GM18873 (cell line): Measurements from ENCODE around the gene SLC1A1.
A peak's percentile ranks its signal among the peaks of the same experiment; 100 is the strongest.

Experiments used
- ATAC-seq: cut with Tn5 transposase; IDR thresholded peaks from one replicate; pipeline ENCODE4 v1.9.1; 2021; ENCODE audit warnings: mild to moderate bottlenecking, moderate library complexity, moderate number of reproducible peaks; ENCODE audit not compliant: unreplicated experiment, low FRiP score

SLC1A1 gene

DNA sequence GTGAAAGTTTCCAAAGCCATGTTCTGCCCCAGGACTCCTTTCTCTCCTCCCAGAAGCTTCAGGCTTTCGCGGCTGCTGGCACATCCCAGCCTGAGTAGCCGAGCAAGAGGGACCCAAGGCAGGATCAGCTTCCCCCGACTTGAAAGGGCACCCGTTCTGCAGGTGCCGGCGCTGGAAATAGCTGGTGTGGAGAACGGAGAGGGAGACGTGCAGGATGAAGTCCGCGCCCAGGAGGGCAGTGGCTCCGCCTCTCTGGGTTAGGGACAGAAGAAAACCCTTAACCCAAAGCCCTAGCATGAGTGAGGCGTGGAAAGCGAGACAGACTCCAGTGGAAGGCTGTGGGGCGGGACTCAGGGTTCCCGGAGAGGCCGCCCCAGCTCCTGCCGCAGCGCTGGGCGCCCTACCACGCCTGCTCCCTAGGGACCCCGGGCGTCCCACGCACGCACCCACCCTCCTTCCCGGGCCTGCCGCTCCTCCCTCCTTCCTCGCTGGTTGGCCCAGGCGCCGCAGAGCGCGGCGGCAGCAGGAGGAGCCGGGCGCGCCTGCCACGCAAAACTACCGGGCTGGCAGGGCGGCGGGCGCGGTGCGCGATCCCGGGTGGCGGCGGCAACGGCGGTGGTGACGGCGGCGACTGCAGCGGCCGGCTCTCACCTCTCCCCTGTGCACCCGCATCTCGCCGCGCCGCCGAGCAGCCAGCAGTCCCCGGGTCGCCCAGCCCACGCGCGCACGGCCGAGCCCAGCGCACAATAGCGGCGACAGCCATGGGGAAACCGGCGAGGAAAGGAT lies at the start of gene SLC1A1:
Gene SLC1A1 (plus strand): TSS at position 550 of the 786 bp plus-strand sequence. CDS start 212 bp downstream, at position 762.
- peak; percentile 65 for ATAC-seq

DNA sequence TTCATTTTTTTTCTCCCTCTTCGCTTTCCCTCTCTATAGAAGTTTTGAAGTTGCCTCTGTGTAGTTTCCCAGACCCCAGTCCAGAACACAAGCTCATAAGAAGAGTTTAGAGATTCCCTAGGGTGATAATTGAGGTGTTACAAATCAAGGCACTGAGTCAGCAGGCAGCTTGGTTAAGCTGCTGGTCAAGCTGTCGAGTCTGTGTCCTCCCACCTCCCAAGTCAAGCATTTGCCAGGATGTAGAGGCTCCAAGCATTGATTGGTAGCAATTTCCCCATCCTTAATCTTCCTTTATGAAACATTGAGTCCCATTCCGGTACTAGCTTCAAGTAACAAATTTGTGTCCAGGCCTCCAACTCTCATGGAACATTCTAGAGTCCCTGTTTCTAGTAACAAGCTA lies 47.5 kb upstream of the SLC1A1 start:
- no peak for ATAC-seq

DNA sequence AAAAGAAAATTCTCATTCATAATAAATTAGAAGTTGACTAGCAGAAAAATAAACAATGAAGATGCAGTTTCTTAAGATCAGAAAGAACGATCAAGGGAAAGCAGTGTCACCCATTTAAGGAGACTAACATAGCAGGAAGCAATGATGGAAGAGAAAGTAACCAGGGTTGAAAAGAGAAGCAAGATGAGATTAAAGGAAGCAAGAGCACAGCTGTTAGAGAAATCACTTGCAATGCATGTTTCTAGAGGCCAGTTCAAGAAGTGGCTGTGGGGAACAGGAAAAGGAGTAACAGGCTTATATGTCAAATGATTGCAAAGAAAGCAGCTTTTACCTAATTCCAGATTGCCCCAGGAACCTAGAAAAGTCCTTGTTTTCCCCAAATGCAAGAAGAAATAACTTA lies 46.8 kb upstream of the SLC1A1 start:
- no peak for ATAC-seq

DNA sequence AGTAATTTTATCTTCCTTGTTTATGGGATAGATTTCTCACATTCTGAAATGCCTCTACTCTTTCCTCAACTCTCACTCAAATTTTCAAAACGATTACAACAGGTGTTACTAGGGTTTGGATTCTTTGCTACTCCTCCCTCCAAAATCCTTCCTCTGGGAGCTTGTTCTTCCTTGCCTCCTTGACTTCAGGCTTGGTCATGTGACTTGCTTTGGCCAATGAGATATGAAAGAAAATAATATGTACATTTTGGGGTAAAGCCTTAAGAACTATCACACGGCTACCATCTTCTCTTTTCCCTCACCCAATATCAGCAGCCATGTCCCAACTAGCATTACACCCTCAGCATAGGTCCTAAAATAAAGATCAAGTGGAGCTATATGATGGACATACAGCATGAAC lies 28.8 kb upstream of the SLC1A1 start:
- ATAC-seq, result no peak

DNA sequence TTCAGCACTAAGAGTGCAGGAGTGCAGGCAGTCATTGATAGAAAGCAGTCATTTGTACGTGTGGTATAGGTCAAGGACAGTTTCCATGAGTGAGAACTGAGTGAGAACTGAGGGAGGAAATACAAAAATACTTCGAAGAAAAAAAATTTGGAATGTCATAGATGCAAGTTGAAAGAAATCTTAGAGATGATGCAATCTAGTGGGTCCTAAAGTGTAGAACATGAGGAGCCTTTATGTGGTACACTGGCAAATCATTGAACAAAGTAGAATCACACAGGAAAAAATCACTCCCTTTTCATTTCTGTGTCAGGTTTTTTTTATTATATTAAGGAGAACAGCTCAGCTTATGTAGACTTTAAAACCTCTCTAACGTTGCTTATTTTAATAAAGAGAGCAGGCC lies 26.4 kb upstream of the SLC1A1 start:
- ATAC-seq, result no peak

DNA sequence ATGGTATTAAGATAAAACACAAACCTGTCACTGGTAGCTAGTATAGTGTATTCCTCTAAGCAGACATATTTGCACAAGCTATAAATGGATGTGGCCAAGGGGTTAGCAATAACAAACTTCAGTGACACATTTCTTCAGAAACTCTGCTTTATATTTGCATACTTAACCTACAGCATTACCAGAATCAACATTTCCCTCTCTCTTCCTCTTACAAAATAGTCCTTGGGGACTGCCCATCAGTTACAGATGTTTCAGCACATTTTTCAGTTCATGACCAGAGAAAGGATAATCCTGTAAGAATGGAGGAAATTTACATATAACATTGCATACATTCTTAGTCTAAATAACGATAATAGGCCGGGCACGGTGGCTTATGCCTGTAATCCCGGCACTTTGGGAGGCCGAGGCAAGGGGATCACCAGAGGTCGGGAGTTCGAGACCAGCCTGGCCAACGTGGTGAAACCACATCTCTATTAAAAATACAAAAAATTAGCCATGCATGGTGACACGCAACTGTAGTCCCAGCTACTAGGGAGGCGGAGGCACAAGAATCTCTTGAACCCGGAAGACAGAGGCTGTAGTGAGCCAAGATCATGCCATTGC lies 25.3 kb upstream of the SLC1A1 start:
- peak; percentile 96 for ATAC-seq

DNA sequence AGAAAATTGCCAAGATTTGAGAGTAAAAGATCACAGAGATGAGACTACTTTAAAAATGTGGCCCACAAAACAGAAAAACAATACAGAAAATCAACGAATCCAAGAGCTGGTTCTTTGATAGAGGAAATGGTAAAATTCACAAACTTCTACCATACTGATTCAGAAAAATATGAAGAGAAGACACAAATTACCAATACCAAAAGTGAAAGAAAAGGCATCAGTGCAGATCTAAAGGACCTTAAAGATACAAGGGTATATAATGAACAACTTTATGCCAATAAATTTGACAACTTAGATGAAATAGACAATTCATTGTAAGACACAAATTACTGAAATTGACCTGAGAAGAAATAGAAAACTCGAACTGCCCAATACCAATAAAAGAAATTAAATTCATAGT lies 24.4 kb upstream of the SLC1A1 start:
- ATAC-seq, result no peak

DNA sequence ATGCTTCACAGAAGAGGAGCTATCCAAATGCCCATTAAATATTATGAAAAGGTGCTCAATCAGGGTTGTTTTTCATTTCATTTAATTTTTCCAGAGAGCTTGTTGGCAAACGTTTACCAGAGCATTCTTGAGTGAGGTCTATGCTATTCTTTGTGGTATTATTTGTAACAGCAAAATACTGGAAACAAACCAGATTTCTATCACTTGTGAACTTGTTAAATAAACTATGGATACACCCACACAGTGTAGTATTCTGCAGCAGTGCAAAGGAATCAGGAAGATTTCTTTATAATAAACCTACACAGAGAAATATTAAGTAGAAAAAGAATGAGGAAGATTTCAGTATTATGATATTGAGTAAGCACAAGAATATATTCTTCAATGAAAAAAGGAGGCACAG lies 15.0 kb upstream of the SLC1A1 start:
- ATAC-seq, result no peak

DNA sequence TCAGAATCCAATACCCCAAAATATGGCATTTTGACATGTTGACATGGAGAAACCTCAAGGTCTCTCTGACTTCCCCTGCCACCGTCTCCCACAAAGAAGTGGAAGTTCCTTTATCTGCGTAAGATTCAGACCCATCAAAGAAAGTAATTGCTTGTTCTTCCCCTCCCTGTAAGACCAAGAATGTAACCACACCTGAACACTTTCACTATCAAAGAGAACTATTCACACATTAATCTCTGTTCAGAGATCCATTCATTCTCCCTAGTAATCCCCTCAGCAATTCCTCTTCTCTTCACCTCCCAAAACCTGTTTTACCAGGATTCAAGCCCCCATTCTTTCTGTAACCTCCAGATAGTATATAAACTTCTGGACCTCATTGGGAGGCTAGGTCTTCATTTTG lies 4.1 kb upstream of the SLC1A1 start:
- no peak for ATAC-seq

DNA sequence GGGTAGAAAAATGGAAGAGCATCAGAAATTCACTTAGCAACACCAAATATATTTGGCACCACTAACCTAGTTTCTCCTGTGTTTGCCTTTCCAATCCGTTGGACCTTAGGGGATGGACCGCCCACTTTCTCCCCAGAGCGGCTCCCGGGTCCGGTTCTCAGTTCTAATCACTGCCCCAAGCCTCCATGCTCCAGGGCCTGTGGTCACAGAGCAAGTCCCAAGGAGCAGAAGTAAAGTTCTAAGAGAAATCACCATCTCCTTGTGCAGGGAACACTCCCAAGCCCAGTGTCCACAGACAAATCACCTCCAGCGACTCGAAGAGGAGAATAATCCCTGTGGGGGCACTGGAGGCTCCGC lies 728 bp upstream of the SLC1A1 start:
- ATAC-seq, result no peak

DNA sequence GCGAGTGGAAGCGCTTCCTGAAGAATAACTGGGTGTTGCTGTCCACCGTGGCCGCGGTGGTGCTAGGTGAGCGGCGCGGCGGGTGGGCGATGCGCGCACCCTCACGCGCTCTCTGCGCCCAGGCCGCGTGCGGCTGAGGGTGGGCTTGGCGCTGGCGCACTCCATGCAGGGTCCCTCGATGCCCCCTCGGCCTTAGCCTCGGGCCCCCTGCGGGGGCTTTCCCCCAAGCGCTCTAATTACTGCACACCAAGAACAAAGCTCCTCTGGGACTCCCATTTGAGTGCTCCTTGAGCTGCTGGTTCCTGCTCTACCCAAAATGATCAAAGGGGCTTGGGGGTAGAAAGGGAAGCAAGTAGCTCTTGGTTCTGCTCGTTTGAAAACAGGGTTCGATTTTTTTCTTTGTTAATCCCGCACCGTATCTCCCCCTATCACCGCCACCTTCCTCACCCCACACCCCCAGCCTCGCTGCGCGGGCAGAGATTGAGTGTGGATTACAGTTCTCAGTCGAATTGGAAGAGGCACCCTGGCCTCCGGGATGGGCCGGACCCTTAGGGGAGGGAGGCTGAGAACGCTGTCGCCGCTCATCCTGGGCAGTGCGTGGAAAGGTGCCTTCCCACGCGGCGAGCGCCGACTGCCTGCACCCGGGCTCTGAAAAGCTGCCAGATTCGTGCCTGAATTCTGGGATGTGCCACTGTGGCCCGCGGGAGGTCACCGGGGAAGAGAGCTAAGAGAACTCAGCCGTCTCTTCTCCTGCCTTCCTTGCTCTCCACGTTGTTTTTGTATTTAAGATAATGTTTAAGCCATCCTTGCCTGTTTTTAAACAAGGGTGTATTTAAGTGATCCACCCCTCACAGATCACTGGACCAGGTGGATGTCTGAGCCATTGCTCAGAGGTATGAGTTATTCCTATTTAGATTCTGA lies 697 bp downstream of the SLC1A1 start:
- no peak for ATAC-seq

DNA sequence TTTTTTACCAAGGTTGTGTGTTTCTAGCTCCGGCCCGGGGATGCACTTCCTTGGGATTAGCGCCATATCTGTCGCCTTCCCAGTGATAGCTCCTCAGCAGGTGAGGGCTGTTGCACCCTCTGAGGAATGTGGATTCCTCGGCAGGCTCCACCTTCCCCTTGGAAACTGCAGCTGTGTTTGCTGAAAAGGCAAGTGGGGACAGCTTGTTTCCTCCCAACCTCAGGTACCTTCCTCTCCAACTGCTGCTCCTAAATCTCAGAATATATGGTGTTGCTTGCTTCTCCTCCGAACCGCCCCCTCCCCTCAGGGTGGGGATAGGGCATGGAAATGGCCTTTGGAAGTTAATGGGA lies 1.3 kb downstream of the SLC1A1 start:
- no peak for ATAC-seq

DNA sequence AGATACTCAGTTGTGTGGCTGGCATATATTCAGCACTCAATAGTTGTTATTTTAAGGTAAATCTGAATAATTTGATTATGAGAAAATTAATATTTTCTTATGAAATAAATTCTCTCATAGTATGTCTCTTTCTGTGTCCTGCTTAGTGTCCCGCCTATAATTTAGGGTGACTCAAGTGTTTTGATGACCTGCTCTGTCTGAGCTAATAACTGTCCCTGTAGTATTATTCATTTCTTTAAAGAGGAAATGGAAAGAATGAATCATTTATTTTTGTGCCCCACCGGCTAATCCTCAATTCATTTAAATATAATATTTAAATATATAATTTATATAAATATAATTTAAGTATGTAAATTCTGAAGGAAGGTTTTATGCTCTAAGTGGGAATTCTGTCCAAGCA lies 4.1 kb downstream of the SLC1A1 start:
- no peak for ATAC-seq

DNA sequence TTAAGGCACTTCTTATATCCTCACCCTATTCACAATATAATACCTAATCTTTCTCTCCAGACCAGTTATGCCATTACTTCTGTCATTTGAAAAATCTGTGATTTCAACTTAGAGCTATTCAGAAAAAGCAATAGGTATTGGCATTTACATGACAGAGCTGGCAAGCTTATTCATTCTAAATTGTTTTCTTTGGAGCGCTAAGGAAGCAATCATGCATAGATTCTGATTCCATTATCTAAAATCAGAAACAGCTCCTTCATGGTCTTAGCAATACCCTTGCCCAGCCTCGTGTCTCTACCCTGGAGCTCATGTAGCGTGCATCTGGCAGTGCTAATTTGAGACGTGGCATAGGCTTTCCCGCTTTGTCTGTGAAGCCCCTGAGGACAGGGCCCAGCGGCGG lies 4.5 kb downstream of the SLC1A1 start:
- ATAC-seq, result no peak

DNA sequence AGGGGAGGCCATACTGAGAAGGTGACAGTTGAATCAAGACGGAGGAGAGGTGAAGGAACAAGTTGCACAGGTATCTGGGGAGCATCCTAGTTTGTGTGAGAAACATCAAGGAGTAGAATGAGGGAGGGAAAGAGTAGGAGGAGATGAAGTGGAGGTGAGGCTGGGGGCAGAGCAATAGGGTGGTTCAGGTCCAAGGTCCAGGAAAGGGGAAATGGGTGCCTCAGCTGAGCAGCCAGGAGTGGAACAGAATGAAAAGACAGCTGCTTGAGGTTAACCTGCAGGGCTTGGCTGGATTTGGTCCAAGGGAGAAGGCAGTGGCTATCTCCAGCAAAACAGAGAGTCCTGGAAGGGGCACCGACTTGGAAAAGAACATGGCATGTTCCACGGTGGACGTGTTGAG lies 5.3 kb downstream of the SLC1A1 start:
- ATAC-seq, result no peak

DNA sequence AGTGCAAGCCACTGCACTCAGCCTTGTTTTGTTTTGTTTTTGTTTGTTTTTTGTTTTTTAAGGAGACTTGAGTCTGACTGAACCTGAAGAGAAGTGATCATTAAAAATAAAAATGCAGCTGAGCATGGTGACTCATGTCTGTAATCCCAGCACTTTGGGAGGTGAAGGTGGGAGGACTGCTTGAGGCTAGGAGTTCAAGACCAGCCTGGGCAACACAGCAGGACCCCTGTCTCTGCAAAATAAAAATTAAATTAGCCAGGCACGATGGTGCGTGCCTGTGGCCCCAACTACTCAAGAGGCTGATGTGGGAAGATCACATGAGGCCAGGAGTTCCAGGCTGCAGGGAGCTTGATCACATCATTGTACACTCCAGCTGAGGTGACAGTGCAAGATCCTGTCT lies 6.2 kb downstream of the SLC1A1 start:
- no peak for ATAC-seq

DNA sequence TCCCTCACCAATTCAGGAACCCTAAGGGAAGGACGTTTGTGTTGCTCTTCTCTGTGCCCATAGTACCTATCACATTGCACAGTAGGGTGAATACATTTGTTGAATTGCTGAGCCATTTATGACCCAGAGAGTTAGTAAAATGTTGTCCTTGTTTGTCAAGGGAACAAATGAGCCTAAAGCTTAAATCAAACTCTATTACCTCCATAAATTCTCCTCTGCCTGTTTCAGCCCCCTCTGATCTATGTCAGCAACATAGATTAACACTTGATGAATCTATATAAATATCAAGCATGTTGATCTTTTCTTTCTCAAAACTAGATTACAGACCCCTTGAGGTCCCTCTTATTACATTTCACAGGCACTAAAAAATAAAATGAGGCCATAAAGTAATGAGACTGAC lies 7.1 kb downstream of the SLC1A1 start:
- no peak for ATAC-seq

DNA sequence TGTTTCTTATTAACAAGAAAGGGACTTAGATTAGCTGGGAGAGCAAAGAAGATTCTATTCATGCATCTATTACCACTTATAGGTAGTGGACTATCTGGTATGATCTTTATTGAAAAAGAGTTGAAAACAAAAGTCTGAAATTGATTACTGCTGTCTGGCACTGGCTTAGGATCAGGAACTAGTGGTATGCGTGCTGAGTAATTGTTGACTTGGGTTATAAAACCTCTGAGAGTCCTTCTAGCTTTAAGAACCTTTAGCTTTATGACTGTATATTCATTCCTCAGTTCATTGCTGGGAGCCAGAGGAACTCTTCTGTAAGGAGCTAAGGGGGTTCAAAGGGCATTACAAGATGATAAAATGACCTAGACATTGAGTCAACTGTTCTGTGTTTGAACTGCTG lies 7.6 kb downstream of the SLC1A1 start:
- ATAC-seq, result no peak

DNA sequence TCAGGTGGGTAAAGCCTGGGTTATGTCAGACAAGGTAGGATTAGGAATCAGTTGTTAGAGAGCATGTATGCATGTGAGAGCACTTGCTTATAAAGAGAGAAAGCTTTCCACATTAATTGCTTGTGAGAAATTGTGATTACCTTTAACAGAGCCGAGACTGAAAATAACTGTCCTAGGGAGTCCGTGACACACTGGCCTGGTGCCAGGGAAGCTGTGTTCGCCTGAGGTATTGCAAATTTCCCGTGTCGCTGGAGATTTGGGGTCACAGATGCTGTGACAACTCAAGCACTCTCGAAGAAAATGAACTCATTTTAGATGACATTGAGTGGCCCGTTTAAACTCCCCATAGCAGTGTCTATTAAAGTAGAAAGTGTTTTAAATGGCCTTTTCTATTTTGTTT lies 9.6 kb downstream of the SLC1A1 start:
- no peak for ATAC-seq

DNA sequence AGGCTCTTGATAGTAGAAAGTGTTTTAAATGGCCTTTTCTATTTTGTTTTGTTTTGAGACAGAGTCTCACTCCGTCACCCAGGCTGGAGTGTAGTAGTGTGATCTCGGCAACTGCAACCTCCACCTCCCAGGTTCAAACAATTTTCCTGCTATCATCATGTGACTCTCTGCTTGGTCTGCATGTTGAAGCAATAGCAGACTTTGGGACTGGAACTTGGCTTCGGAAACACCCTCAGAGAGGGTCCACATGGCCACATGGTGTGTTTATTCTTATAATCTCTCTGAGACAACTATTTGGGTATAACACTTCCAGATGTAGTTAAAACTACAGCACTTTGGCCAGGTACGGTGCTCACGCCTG lies 10.9 kb downstream of the SLC1A1 start:
- ATAC-seq, result no peak

DNA sequence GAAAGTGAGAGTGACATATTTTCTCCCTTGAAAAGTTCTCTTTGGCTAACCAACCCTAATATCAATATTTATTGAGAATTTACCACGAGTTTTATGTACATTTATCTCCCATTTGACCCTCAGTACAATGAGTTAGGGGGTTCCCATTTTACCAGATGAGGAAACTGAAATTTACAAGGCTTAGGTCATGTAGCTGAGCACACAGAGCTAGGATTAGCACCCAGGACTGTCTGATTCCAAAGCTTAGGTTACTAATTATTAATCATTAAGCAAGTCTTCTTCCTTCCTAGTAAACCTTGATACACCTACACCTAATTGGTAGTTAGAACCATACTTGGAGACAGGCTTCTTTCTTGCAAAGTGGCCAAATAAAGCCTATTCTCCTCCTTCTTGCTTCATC lies 12.2 kb downstream of the SLC1A1 start:
- ATAC-seq, result no peak

DNA sequence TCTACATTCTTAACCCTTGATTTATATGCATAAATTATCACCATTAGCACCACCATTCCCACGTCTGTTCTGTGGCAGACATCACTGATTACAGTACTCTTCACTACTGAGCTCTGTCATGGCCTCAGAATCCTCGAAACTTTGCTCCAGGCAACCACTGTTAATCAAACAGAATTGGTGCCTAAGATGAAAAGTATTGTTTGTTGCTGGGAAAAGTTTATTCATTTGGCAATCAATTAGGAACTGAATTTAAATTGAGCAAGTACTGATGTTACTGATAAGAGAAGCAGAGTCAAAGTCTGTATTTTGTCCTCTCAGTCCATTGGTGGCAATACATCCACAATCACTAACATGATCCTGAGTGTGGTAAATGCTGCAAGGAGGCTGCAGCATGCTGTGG lies 12.8 kb downstream of the SLC1A1 start:
- no peak for ATAC-seq
